ENCODE measurements around the gene NKAIN2.

NKAIN2 gene

DNA sequence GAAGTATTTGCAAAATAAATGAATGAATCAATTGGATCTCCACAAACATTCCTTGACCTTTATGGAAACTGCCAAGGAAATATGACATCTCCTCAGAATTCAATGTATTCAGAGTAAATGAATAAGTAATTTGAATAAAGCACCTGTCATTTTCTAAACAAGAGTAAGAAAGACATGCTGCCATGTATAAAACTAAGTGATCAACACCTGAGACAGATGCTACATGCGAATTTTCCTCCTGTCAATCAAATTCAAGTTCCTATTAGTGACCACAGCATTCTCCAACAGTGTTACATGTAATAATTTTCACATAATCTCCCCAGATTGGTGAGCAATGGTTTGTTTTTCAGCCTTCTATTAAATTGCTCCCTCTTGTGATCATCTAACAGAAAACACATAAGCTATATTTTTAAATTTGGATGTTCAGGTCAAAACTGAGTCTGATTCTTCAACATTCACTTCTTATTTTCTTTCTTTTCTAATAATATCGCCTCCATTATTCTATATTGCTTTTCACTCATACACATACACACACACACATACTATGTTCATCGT is 995.4 kb downstream of the NKAIN2 start:
- DNase-seq = no peak

DNA sequence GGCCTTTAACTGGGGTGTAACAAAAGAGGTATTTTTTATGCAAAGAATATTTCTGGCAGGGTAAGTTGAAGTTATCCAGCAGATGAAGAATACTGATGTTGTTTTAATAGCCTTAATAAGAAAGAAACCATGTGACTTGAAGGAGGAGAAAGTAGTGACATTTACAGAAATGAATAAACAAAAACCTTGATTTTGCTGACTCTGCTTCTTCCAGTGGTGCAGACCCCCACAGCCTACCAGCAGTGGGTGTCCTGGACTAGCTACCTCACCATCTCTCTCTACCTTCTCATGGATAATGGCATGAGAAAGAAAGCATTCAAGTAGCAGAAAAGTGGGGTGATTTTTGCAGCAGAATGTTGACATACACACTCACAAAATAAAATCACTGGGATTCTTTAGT is 996.0 kb downstream of the NKAIN2 start:
- no peak for DNase-seq

DNA sequence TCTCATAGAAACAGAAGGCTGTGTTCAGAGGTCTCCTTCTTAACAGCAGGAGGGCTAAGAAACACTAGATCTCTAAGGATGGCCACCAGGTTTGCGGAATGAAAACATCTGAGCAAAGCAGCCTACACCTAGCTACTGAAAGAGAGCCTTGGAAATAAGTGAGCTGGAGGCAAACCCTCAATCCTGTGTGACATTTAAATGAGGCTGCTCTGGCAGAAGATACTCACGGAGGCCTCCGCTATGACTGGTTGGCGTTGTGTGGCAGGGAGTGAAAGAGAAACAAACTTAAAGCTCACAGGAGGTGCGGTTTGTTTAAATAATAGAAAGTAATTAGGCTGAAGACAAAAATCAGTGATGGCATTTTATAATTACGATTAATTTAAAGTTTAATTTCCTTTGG is 996.6 kb downstream of the NKAIN2 start:
- DNase-seq = no peak

DNA sequence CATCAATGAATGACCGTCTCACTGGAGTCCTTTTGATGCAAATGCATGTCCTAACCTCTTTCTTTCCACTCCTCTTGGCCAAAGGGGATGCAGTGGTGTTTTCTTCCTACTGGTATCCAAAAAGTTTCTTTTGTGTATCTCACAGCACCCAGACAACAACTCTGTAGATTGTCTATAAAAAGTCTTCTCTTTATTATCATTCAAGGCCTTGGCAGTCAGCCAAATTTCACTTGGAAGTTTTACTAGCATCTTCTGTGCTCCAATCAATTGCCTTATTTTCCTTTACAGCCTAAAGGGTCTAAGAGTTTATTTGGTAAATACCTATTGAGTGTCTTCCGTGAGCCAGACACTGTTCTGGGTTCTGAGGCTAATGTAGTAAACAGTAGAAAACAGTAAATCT is 1008.4 kb downstream of the NKAIN2 start:
- no peak for DNase-seq

DNA sequence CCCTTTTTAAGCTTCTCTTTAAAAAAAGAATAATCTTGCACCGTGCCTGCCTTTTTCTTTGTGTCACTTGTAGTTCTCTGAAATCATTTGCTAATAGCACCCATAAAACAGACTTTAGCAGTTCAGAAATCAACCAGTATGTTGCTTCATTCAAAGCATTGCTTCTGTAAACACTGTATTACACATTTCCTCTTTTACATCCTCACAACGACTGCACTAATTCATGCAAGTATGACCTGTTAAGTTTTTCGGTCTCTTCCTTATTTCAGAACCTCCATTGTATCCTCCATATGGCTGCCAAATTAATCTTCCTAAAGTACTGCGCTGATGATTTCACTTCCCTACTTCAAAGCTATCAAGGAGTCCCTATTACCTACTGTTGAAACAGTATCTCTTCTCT is 1015.7 kb downstream of the NKAIN2 start:
- no peak for DNase-seq

DNA sequence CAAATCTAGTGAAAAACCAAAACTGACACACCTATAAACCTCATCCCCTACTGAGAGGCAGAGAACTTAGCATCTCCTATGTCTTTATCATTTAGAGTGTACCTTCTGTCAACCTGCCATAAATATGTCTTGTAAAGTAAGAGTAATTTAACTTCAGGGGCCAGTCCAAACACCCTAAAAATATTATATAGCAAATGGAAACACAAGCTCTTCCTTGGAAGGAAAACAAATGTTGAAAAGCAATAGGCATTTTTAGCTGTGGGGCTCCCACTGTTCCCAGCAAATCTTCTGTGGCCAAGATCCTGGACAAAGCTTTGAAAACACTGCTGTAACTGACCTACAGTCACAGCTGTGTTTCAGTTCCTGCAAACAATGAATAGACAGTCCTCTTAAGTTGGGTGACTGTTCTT is 1018.5 kb downstream of the NKAIN2 start:
- peak in 1 of 51 donors; percentile 3 for DNase-seq

DNA sequence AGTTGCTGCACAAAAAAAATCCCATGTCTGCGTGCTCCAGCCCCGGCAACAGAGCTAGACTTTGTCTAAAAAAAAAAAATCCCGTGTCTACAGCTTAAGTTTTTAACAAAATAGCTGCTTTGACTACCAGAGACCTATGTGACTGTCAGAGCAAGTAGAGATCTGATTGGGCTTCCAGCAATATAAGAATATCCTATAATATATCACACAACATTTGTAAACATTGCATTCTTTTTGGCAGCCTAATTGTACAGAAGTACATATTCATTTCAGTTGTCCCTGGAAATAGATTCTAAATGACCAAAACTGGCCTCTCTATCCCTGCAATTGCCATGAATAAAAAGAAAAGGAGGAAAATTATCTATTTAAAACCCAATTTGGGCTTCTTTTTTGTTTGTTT is 1019.1 kb downstream of the NKAIN2 start:
- DNase-seq = no peak

DNA sequence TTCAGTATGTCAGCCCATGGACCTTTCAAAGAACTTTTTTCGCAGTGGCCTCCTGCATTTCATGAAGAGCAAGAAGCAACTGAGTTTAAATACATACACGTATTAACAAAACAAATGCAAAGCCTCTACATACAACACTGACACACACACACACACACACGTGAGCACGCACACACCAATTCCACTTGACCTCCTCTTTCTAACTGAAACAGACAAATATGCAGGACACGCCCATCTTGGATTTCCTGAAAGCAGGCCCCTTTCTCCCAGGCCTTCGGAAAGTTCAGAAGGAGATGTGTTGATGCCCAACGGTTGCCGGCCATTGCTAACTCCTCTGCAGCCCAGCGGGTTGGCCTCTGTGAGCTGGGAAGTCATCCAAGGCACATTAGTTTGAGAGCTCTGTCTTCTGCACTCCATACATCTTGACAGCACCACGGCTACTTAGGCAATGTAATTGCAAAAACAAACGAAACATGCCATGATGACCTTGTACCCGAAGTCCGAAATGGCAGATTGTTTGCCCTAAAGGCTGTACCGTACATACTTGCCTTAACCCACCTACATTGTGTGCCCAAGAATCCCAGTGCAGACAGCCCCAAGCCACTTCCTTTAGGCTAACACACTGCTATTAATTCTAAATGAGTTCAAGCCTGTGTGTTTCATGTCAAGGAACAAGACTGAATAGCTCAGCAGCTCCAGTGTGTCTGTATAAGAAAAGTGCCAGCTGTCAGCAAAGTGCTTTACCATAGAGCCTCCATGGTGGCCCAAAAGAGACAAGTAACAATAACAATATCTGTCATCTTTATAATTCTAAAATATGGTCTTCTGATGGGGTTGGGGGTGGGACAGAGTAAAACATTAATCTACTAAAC is 1019.8 kb downstream of the NKAIN2 start:
- peak in 1 of 51 donors; percentile 7 for DNase-seq

DNA sequence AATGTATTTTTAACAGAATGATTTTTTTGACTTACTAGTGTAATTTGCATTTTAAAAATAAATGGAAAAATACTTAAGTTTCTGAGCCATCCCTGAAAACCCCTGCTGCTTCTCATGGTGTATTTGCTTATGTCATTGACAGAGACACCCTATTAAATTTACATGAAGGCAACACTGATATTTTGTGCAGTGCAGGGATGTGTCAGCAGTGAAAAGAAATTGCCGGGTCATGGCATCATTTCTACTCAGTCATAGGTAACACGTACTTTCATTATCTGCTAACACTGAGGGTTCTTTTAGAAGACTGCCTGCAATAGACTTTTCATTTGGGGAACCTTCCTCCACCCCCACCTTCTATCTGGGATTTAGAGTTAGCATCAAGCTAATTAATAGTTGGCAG is 1021.9 kb downstream of the NKAIN2 start:
- DNase-seq = no peak

DNA sequence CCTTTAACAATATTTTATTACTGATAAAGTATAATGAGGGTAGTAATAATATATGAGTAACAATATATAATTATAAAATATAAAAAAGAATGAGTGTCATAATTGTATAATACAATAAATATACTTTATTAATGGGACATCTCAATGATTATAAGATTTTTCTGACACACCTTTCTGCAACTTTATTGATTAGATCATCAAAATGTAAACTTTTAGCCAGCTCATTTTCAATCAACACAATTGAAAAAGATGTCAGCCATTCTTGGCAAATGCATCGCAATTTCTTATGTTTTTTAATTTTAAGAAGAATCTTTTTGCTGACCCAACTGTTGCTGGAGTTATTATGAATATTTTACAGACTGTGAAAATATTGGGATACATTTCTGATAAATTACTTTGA is 1026.2 kb downstream of the NKAIN2 start:
- DNase-seq = no peak

DNA sequence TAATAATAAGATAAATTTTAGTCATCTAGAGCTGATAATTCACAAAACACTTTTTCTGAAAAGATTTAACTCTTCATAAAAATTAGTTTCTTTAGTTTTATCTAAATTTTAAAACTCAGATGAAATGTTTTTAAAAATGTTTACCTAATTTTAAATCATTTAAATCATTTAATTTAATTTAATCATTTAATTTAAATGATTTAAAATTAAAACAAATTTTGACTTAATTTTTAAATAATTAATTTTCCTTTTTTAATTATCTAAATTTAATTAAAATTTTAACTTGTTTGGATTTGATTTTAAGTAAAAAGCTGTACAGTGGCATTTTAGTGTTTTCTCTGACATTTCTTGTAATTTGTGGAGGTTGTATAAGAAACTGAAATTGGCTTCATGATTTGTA is 1026.8 kb downstream of the NKAIN2 start:
- DNase-seq = no peak

DNA sequence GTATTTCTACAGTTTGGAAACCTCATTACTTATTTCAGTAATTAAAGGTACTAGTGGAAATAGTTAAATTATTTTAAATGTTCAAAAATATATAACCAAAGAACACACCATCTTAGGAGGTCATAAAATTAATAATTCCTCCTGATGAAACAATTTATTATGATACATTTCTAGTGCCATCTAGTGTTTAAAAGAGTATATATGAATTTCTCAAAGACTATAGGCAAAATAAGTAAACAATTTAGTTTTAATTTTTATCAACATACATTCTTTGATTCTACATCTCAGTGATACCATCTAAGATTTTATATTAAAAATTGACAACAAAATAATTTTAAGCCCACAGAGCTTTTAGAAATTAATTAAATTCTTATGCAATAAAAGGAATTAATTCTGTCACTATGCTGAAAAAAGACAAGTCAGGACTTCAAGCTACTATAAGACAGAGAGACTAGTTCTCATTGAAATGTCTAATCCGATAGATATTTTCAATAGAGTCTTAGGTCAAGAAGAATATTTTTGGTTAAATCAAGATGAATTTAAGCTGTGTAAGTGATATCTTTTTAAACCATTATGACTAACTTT is 1050.8 kb downstream of the NKAIN2 start:
- DNase-seq = no peak

DNA sequence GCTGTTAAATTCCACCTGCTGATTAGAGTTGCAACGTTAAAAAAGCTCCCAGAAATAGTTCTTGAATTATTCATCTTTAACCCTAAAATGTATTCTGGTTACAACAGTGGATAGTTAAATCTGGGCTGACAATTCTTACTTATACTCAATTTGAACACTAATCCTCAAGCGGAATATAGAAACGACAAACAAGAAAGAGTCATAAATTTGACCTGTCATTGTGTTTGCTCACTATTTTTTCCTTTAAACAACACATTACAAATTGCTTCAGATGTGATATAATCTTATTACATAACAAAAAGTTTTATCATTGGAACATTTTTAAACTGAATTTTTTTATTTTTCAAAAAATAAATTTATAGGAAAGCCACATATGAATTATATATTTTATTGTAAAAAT is 1054.1 kb downstream of the NKAIN2 start:
- DNase-seq = no peak

DNA sequence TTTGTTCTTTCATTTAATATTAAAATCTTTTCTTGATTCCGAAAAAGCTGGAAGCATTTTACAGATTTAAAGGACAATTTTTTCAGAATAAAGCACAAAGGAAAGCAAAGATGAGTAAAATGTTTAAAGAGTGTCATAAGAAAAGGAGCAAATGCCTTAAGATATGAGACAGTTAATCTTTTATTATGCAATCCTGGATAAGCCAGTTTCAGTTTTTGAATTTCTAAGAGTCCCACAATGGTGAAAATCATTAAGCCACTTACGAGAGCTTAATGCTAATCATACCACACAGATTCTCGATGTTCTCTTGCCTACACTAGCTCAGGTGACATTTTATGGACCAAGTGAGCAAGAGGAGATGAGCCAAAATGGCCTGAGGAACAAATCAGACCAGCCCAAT is 1054.9 kb downstream of the NKAIN2 start:
- DNase-seq = no peak

DNA sequence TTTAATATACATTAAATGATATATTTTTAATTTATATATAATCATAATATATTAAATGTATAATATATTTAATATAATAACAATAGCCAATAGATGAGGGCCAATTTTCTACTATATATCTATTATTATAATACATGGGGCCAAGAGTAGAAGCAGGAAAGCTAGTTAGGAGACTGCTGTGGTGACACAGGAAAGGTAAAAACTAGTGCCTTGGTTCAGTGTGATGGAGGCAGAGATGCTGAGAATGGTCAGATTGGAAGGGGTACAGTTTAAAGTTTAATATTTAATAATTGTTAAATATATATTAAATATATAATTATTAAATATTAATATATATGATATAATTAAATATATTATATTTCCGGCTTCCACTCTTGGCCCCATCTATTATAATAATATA is 1055.7 kb downstream of the NKAIN2 start:
- no peak for DNase-seq

DNA sequence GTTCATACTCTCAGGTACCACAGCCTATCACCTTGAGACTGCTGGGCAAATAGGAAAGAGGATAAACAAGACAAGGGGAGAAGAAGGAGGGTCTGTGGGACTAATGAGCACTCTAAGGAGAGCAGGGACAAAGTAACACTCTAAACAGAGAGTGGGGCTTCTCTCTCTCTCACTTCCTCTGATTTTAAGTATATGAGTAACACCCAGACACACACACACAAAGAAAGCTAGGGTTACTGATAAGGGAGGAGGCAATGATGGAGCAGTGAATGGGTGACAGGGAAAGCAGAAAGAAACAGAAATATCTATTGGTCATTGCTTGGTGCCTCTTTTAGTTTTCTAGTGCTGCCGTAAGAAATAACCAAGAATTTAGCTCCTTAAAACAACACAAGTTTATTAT is 1062.4 kb downstream of the NKAIN2 start:
- no peak for DNase-seq

DNA sequence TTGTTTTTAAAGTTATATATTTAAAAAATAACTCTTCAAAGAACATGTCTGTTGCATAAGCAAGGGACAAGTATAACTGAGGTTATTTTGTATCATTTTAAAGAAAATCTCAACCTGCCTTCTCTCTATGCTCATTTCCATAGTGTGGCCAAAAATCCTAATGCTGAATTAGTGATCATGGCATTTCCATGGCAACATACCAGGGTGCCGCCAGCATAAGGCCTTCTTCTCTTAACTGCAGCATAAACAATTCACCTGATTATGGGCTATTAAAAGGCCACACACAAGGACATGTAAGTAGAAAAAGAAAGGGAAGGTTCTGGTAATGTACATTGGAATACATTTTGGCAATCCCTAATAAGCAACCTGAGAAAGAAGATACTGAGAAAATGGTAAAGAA is 1063.5 kb downstream of the NKAIN2 start:
- DNase-seq = no peak

DNA sequence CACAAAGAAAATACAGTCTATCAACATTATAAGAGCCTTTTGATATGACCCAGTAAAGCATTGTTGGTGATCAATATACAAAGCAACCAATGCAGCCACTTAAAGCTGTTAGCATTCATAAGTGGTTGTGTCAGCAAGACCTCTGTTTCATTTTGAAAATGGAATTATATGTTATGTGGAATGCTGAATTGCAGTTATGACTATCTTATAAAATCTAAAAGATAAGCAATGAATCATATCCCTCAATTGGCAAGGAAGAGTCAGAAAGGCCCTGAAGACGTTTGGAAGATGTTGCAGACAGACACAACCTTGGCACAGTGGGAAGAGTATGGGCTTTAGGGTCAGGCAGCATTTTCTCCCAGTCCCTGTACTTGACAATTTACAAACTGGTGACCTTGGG is 1064.8 kb downstream of the NKAIN2 start:
- no peak for DNase-seq

DNA sequence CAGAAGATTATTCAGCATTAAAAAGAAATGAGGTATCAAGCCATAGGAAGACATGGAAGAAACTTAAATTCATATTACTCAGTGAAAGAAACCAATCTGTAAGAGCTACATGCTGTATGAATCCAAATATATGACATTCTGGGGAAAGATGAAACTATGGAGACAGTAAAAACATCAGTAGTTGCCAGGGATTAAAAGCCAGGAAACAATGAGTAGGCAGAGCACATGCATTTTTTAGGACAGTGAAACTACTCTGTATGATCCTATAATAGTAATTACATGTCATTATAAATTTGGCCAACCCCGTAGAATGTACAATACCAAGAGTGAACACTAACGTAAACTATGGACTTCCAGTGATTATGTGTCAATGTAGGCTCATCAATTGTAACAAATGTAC is 1065.8 kb downstream of the NKAIN2 start:
- DNase-seq = no peak

DNA sequence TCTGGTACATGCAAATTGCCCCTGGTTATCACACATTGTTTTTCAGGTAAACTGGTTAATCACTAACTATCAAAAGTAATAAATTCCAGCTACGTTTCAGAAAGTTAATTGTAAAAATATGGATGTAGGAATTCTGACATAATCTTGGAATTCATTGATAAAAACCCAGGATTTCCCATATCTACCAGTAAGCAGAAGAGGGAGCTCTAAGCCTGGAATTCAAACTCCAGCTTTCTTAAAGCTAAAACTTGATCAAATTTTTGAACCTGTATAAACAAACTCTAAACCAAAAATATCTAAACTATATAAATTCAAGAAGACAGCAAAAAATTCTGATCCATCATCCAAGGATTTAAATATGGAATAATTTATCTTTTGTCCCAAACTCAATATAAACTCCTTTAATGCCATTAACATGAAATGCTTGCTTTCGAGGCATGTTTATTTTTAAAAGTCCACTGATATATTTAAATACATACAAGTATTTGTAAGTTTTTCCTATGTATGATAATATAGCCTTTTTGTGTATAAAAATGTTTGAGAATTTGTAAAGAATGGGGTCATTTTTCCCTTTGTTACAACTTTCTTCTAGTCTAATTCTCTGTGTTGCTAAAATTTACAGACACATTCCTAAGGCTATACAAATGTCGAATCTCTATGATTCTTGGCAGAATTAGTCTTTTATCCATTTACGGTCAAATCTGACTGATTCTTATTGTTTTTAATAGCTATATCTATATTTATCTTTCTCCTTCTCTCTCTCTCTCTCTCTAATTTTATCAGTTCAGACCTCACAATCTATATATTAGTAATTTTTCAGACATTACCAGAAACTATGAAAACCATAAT is 1067.2 kb downstream of the NKAIN2 start:
- peak in 1 of 51 donors; percentile 22 for DNase-seq

DNA sequence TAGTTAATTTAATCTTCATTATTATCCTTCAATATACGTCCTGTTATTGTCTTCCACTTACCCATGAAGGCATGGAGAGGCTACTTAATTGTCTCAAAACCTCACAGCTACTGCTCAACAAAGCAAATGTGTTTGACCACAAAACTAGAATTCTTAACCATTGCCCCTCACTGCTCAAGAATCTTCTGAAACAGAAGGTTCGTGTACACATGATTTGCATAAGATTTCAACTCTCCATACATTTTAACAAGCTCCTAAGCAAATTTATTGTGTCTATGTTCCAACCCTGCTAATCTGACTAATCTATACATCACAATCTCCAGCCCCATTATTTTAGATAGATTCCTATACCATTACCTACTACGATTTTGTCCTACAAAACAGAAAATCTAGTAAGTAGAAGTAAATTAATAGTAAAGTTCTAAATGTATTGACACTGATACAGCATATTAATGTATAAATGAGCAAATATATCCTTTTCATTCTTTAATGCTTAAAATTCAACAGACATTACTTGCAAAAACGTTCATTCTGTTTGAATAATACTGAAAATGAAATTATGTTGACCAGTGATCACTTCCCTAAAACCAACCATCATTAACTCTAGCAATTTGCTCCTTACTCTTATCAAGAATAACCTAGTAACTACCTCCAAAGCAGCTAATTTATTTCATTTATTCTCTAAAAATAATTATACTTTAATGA is 1068.8 kb downstream of the NKAIN2 start:
- no peak for DNase-seq

DNA sequence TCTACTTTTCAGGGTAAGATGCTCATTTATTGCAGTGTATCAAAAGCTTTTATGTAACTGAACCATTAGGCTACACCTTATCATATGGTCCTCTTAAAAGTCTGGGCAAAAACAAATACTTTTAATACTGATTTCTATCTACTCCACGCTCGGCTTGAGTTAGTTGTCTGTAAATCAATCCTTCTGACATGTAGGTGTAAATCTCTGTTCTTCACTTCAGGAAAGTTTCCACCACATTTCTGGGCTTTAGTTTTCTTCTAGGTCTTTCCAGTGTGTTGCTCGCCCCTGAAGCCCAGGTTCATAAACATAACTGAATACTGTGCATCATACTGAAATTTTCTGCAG is 1069.4 kb downstream of the NKAIN2 start:
- DNase-seq = no peak

All from hypothalamus (tissue), 51 donors.